GM06990 (cell line): ENCODE results near the gene SLTM.
"Not testable (repeated sequence)": the region's sequence is repeated elsewhere in the genome, so short reads cannot be mapped to it uniquely, and the experiment has no call there.

Experiments used
- DNase-seq: peaks from one replicate; pipeline ENCODE4 v3.0.0-alpha.2; 2011; ENCODE audit not compliant: insufficient read length; ENCODE audit errors: extremely low read depth
- H3K27me3 ChIP-seq: replicated peaks from 2 replicates; pipeline ENCODE4 v1.6.0; 2011; ENCODE audit warnings: low read length; ENCODE audit not compliant: control insufficient read depth, insufficient read depth
- H3K36me3 ChIP-seq: 2 replicates; pipeline ENCODE4 v1.5.1; 2011; ENCODE audit warnings: low read length; ENCODE audit not compliant: control insufficient read depth, insufficient read depth
- H3K4me3 ChIP-seq: replicated peaks from 2 replicates; pipeline ENCODE4 v1.5.1; 2011; ENCODE audit warnings: low read depth, mild to moderate bottlenecking, control low read depth, low read length
- TF ChIP-seq, protein P1 (sequence below): IDR thresholded peaks from 2 replicates; pipeline ENCODE4 v1.5.1; 2011; ENCODE audit warnings: low read length, control low read depth, mild to moderate bottlenecking, inconsistent platforms; ENCODE audit not compliant: insufficient read depth, poor library complexity, severe bottlenecking

SLTM gene

DNA sequence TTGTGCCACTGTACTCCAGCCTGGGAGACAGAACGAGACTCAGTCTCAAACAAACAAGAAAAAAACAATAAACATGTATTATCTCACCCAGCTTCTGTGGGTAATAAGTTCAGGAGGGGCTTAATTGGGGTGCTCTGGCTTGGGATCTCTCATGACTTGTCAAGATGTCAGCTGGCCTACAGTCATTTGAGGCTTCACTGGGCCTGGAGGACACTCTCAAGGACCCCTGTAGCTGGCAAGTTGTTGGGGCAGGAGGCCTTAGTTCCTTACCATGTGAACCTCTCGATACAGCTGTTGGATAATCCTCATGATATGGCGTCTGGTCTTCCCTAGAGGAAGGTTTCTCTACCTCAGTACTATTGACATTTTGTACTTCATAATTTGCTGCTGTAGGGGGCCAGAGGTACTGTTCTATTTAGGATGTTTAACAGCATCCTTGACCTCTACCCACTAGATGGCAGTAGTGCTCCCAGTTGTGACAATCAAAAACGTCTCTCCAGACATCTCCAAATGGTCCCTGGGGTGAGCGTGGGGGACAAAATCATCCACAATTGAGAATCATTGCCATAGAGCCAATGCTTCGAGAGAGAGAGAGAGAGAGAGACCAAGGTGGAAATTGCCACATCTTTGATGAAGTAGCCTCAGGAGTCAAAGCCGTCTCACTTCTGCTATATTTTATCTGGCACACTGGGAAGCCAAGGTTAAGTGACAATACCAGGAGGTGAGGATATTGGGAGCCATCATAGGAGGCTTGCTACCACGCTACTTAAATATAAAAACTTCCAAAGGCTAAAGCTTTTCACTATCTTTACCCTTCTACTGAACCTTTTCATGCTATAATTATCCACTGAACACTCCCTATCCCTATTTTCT lies 23.9 kb upstream of the SLTM start:
- Histone ChIP-seq H3K36me3 (no peaks in the 10 kb centered on the region), H3K27me3 (no peaks in the 10 kb centered on the region), H3K4me3 (no peak overlapping the region)
- TF ChIP-seq, protein P1, sequence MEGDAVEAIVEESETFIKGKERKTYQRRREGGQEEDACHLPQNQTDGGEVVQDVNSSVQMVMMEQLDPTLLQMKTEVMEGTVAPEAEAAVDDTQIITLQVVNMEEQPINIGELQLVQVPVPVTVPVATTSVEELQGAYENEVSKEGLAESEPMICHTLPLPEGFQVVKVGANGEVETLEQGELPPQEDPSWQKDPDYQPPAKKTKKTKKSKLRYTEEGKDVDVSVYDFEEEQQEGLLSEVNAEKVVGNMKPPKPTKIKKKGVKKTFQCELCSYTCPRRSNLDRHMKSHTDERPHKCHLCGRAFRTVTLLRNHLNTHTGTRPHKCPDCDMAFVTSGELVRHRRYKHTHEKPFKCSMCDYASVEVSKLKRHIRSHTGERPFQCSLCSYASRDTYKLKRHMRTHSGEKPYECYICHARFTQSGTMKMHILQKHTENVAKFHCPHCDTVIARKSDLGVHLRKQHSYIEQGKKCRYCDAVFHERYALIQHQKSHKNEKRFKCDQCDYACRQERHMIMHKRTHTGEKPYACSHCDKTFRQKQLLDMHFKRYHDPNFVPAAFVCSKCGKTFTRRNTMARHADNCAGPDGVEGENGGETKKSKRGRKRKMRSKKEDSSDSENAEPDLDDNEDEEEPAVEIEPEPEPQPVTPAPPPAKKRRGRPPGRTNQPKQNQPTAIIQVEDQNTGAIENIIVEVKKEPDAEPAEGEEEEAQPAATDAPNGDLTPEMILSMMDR = peak; percentile 76
- peak; percentile 25 for DNase-seq

DNA sequence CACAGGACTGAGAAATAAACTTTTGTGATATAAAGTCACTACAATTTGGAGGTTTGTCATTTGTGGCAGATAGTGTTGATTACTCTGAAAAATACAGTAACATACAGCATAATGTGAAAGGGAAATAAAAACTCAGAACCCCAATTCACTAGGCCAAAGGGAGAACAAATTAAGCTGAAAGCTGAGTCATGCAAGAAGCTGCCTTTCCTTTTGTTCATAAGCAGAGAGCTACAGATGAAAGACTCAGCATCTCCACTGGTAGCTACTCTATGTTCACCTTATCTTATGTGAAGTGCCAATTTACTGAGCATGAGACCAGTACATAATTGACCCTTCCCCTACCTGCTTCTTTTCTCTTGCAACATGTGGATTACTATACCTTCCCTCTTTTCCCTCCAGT lies 19.3 kb upstream of the SLTM start:
- TF ChIP-seq, protein P1 = no peak
- DNase-seq = no peak

DNA sequence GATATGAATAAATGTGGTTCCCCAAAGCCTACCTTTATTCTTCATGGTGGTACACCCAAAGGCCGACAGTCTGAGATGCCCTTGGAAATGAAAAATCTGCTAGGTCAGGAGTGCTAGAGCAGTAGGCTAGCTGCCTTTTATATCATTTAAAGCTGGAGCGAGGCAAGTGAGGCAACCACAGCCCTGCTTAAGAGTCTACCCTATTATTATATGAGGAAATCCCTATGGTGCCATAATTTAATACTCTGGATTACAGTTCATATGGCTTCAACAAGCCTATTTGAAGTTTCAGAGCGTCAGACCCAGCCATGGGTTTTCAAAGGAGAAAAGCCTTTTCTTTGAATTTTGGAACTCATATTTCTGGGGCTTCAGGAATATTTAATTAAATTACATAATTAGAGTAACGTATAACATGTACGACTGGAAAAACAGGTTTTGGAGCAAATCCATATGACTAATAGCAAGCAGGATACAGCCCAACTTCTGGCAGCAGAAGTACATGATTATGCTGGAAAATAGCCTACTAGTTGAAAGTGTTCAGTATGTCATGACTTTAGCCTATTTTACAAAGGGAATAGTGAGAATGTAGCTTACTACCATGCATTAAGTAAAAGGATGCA lies 18.0 kb upstream of the SLTM start:
- no peak for DNase-seq
- TF ChIP-seq, protein P1 = no peak
- Histone ChIP-seq H3K36me3 (no peaks in the 10 kb centered on the region), H3K27me3 (no peaks in the 10 kb centered on the region), H3K4me3 (no peak overlapping the region)

More for the DNA sequence above, 19.3 kb upstream of the SLTM start:
- no peaks in the 10 kb centered on the region for H3K27me3 ChIP-seq
- H3K36me3 ChIP-seq = no peaks in the 10 kb centered on the region
- H3K4me3 ChIP-seq = no peak overlapping the region

DNA sequence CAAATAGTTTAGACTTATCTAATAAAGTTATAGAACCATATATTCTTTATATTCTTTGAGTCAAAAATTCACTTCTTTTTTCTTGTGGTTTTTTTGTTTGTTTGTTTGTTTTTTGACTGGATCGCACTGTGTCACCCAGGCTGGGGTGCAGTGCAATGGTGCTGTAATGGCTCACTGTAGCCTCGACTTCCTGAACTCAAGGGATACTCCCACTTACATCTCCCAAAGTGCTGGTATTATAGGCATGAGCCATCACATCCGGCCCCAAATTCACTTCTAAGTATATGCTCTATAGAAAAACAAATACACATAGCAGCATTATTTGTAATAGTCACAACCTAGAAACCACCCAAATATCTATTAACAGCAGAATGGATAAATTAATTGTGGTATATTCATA lies 13.7 kb upstream of the SLTM start:
- TF ChIP-seq, protein P1 = no peak
- Histone ChIP-seq H3K27me3 (no peaks in the 10 kb centered on the region), H3K36me3 (no peaks in the 10 kb centered on the region), H3K4me3 (no peak overlapping the region)
- DNase-seq = no peak

DNA sequence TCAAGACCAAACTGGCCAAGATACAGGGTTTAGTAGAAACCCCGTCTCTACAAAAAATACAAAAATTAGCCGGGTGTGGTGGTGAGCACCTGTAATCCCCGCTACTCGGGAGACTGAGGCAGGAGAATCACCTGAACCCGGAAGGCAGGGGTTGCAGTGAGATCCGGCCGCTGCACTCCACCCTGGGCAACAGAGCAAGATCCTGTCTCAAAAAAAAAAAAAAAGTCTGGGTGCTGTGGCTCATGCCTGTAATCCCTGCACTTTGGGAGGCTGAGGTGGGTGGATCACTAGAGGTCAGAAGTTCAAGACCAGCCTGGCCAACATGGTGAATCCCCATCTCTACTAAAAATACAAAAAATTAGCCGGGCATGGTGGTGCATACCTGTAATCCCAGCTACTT lies 1.5 kb upstream of the SLTM start:
- DNase-seq, H3K36me3 ChIP-seq, H3K27me3 ChIP-seq, H3K4me3 ChIP-seq: not testable (repeated sequence)

DNA sequence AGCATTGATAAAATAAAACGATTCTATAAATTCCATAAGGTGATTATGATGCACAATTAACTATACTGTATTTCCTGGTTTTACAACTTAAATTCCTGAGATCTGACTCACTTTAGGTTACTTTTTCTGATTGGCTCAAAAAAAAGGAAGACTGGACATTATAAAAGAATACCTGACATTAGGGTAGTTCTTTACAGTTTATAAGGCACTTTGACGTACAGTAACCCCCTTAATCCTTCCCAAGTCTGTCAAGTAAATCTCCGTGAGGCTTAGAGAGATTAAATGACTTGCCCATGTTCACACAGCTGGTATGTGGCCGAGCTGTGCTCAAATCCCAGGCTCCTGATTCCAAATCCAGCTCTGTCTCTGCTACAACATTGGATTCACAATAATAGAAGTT lies 1.0 kb upstream of the SLTM start:
- DNase-seq = no peak
- H3K36me3 ChIP-seq = no peaks in the 10 kb centered on the region
- H3K4me3 ChIP-seq = peak overlapping the region; percentile 75
- TF ChIP-seq, protein P1 = no peak
- H3K27me3 ChIP-seq = no peaks in the 10 kb centered on the region
